Muscle of leg (tissue), 11 donors: ENCODE data around the gene GPR107. TPM values are rescaled to one million over a fixed set of nuclear protein-coding genes. Genes with fewer than 3 reads are reported as not detected.
"Not testable (repeated sequence)": the region's sequence is repeated elsewhere in the genome, so short reads cannot be mapped to it uniquely, and the experiment has no call there.

Experiments
- DNase-seq: peaks from one replicate; pipeline ENCODE4 v3.0.0; 2013
- H3K27ac ChIP-seq: one replicate; pipeline ENCODE4 v1.5.1; 2013; ENCODE audit warnings: mild to moderate bottlenecking, low read length, control low read depth
- H3K27me3 ChIP-seq: one replicate; pipeline ENCODE4 v1.6.1; 2013; ENCODE audit warnings: low read length; ENCODE audit not compliant: control insufficient read depth, insufficient read depth
- H3K36me3 ChIP-seq: one replicate; pipeline ENCODE4 v1.6.1; 2013; ENCODE audit warnings: low read length; ENCODE audit not compliant: control insufficient read depth, insufficient read depth
- H3K4me1 ChIP-seq: one replicate; pipeline ENCODE4 v1.6.1; 2013; ENCODE audit warnings: low read length; ENCODE audit not compliant: control insufficient read depth, insufficient read depth
- H3K4me3 ChIP-seq: one replicate; pipeline ENCODE4 v1.5.1; 2013; ENCODE audit warnings: low read length, control low read depth
- H3K9me3 ChIP-seq: replicated peaks from 2 replicates; pipeline ENCODE4 v1.6.1; 2013; ENCODE audit warnings: low read depth, low read length; ENCODE audit not compliant: control insufficient read depth
- WGBS: methylation state at CpG from one replicate; pipeline ENCODE4 v1.1.5; 2013; ENCODE audit warnings: missing lambda C conversion rate; ENCODE audit not compliant: insufficient coverage; 5-methylcytosine and 5-hydroxymethylcytosine counted together
- polyA plus RNA-seq, 8 donors: library from polyadenylated mRNA; unstranded; fragments of 120-200 nt; gene quantifications; one replicate each; pipeline versions ENCODE4 v1.2.1 to v1.2.3, GENCODE V29; 2013; ENCODE audit warnings: inconsistent platforms in 1 of 8, low replicate concordance in 1 of 8; ENCODE audit not compliant: insufficient read length in 8 of 8, insufficient read depth in 1 of 8
- total RNA-seq: library from RNA; stranded (reverse); fragments of 120-200 nt; gene quantifications from one replicate; pipeline ENCODE4 v1.2.4, GENCODE V29; 2013

GPR107 gene
- total and polyA plus RNA-seq, 9 donors = 17.9 to 42.1 (median 35.7) TPM

- Histone ChIP-seq H3K4me1 (no peaks in the 10 kb centered on the region), H3K27ac (no peak overlapping the region), H3K27me3 (no peaks in the 10 kb centered on the region), H3K36me3 (no peaks in the 10 kb centered on the region), H3K9me3 (peaks cover 2% of the 10 kb centered on the region), H3K4me3 (no peak overlapping the region)
- WGBS = no CpG with 5 or more reads among the region's 2 CpGs
- DNase-seq = no peak
Measured at GRCh38 chr9:130017076-130017475, 36.6 kb upstream of the GPR107 start.

GRCh38 chr9:130017510-130017909, 36.2 kb upstream of the GPR107 start:
- 100% methylated on average over 1 of the region's 8 CpGs for WGBS
- not testable (repeated sequence) for H3K36me3 ChIP-seq, DNase-seq, H3K27me3 ChIP-seq, H3K4me3 ChIP-seq, H3K27ac ChIP-seq, H3K4me1 ChIP-seq, H3K9me3 ChIP-seq

- H3K4me3 ChIP-seq = no peak overlapping the region
- H3K27me3 ChIP-seq = no peaks in the 10 kb centered on the region
- WGBS = 86% methylated on average over 2 of the region's 4 CpGs
- H3K36me3 ChIP-seq = no peaks in the 10 kb centered on the region
- H3K27ac ChIP-seq = no peak overlapping the region
- peaks cover under 1% of the 10 kb centered on the region for H3K4me1 ChIP-seq
- H3K9me3 ChIP-seq = peaks cover 2% of the 10 kb centered on the region
- no peak for DNase-seq
Measured at GRCh38 chr9:130018265-130018664, 35.4 kb upstream of the GPR107 start.

- Histone ChIP-seq H3K4me1 (peaks cover 3% of the 10 kb centered on the region), H3K4me3 (no peak overlapping the region), H3K27me3 (no peaks in the 10 kb centered on the region), H3K9me3 (peaks cover 2% of the 10 kb centered on the region), H3K36me3 (no peaks in the 10 kb centered on the region), H3K27ac (no peak overlapping the region)
- no CpG with 5 or more reads among the region's 7 CpGs for WGBS
- peak; percentile 81 for DNase-seq
Measured at GRCh38 chr9:130020618-130021017, 33.1 kb upstream of the GPR107 start.

GRCh38 chr9:130021123-130021522, 32.6 kb upstream of the GPR107 start:
- no peaks in the 10 kb centered on the region for H3K27me3 ChIP-seq
- peaks cover 3% of the 10 kb centered on the region for H3K4me1 ChIP-seq

GRCh38 chr9:130021842-130022241, 31.9 kb upstream of the GPR107 start:
- H3K4me1 ChIP-seq, DNase-seq, H3K36me3 ChIP-seq, H3K4me3 ChIP-seq, H3K27ac ChIP-seq, H3K9me3 ChIP-seq, H3K27me3 ChIP-seq: not testable (repeated sequence)
- WGBS = no CpG with 5 or more reads among the region's 3 CpGs

More at GRCh38 chr9:130021123-130021522, 32.6 kb upstream of the GPR107 start:
- no peak for DNase-seq
- no peaks in the 10 kb centered on the region for H3K36me3 ChIP-seq
- peaks cover under 1% of the 10 kb centered on the region for H3K9me3 ChIP-seq
- no peak overlapping the region for H3K27ac ChIP-seq
- no peak overlapping the region for H3K4me3 ChIP-seq
- no CpG with 5 or more reads among the region's 2 CpGs for WGBS

GRCh38 chr9:130022566-130023143, 31.1 kb upstream of the GPR107 start:
- Histone ChIP-seq H3K4me1 (peaks cover 3% of the 10 kb centered on the region), H3K9me3 (no peaks in the 10 kb centered on the region), H3K36me3 (no peaks in the 10 kb centered on the region), H3K27ac (no peak overlapping the region), H3K4me3 (no peak overlapping the region), H3K27me3 (no peaks in the 10 kb centered on the region)
- no peak for DNase-seq
- 50% methylated on average over 2 of the region's 8 CpGs for WGBS

GRCh38 chr9:130023144-130023787, 30.4 kb upstream of the GPR107 start:
- H3K4me3 ChIP-seq = no peak overlapping the region
- H3K27ac ChIP-seq = no peak overlapping the region
- peaks cover 3% of the 10 kb centered on the region for H3K4me1 ChIP-seq
- H3K36me3 ChIP-seq = no peaks in the 10 kb centered on the region
- WGBS = 64% methylated on average over 7 of the region's 7 CpGs
- no peaks in the 10 kb centered on the region for H3K27me3 ChIP-seq
- peak; percentile 31 for DNase-seq
- no peaks in the 10 kb centered on the region for H3K9me3 ChIP-seq

- H3K27ac ChIP-seq = no peak overlapping the region
- no peaks in the 10 kb centered on the region for H3K36me3 ChIP-seq
- H3K9me3 ChIP-seq = no peaks in the 10 kb centered on the region
- H3K4me1 ChIP-seq = peaks cover 3% of the 10 kb centered on the region
- no peak overlapping the region for H3K4me3 ChIP-seq
- H3K27me3 ChIP-seq = no peaks in the 10 kb centered on the region
- no peak for DNase-seq
- WGBS = 90% methylated on average over 1 of the region's 3 CpGs
Measured at GRCh38 chr9:130023994-130024596, 29.6 kb upstream of the GPR107 start.

GRCh38 chr9:130024597-130024994, 29.1 kb upstream of the GPR107 start:
- H3K27ac ChIP-seq = no peak overlapping the region

More at GRCh38 chr9:130024597-130024994, 29.1 kb upstream of the GPR107 start:
- Histone ChIP-seq H3K36me3 (no peaks in the 10 kb centered on the region), H3K4me1 (peaks cover 3% of the 10 kb centered on the region), H3K9me3 (no peaks in the 10 kb centered on the region), H3K4me3 (no peak overlapping the region), H3K27me3 (no peaks in the 10 kb centered on the region)
- 89% methylated on average over 1 of the region's 5 CpGs for whole genome bisulfite sequencing
- no peak for DNase-seq
